Stimulated activated CD4-positive, alpha-beta T cell treated with anti-CD3 and anti-CD28 coated beads, Interleukin-1b, Interleukin-23, amount 100 ng/mL, for 4 hours (primary cell): ENCODE measurements around the gene GM2A.
"Not testable (repeated sequence)": the region's sequence is repeated elsewhere in the genome, so short reads cannot be mapped to it uniquely, and the experiment has no call there.

Experiments used
- DNase-seq, 2 donors: peaks; one replicate each; pipeline ENCODE4 v3.0.0-alpha.2; 2020; ENCODE audit warnings: low read depth in 2 of 2

The GM2A gene

GRCh38 chr5:151286246-151286645, 33.3 kb downstream of the GM2A start:
- DNase-seq = no peak

- DNase-seq = no peak
Measured at GRCh38 chr5:151288180-151288579, 35.2 kb downstream of the GM2A start.

- DNase-seq = no peak
Measured at GRCh38 chr5:151293624-151294023, 40.6 kb downstream of the GM2A start.

GRCh38 chr5:151295138-151295537, 42.2 kb downstream of the GM2A start:
- no peak for DNase-seq

GRCh38 chr5:151295791-151296477, 42.9 kb downstream of the GM2A start:
- no peak for DNase-seq

- DNase-seq = no peak
Measured at GRCh38 chr5:151296478-151296830, 43.5 kb downstream of the GM2A start.

- DNase-seq = no peak
Measured at GRCh38 chr5:151296974-151297373, 44.0 kb downstream of the GM2A start.

GRCh38 chr5:151298063-151298855, 45.3 kb downstream of the GM2A start:
- no peak for DNase-seq

- no peak for DNase-seq
Measured at GRCh38 chr5:151303666-151304065, 50.7 kb downstream of the GM2A start, which contains the start of gene SLC36A3. Gene SLC36A3 (minus strand): TSS chr5:151303766. CDS start chr5:151303354, 412 bp downstream.

- DNase-seq = not testable (repeated sequence)
Measured at GRCh38 chr5:151309266-151309665, 56.3 kb downstream of the GM2A start.

GRCh38 chr5:151309821-151310220, 56.8 kb downstream of the GM2A start:
- DNase-seq = not testable (repeated sequence)

GRCh38 chr5:151310932-151311331, 57.9 kb downstream of the GM2A start:
- no peak for DNase-seq

GRCh38 chr5:151312756-151313324, 59.9 kb downstream of the GM2A start:
- DNase-seq = no peak

GRCh38 chr5:151313357-151313756, 60.4 kb downstream of the GM2A start:
- no peak for DNase-seq

- peak; percentile 9 to 39 for DNase-seq
Measured at GRCh38 chr5:151315998-151316597, 63.1 kb downstream of the GM2A start.

GRCh38 chr5:151317871-151318270, 64.9 kb downstream of the GM2A start:
- no peak for DNase-seq

- no peak for DNase-seq
Measured at GRCh38 chr5:151318850-151319732, 66.1 kb downstream of the GM2A start.
